Muscle layer of colon (tissue), 2 donors: ENCODE data around the gene EOMES.
A peak's percentile ranks its signal among the peaks of the same experiment; 100 is the strongest.

Experiments
- H3K27ac ChIP-seq: one replicate; pipeline ENCODE4 v1.7.0; 2013; ENCODE audit warnings: low read depth, mild to moderate bottlenecking, low read length, moderate library complexity
- H3K27me3 ChIP-seq, 2 donors: one replicate each; pipeline ENCODE4 v1.7.0; 2013; ENCODE audit warnings: low read length in 2 of 2, mild to moderate bottlenecking in 2 of 2; ENCODE audit not compliant: insufficient read depth in 2 of 2, control insufficient read depth in 1 of 2
- H3K36me3 ChIP-seq: one replicate; pipeline ENCODE4 v1.7.0; 2013; ENCODE audit warnings: mild to moderate bottlenecking, low read length; ENCODE audit not compliant: insufficient read depth
- H3K4me1 ChIP-seq: one replicate; pipeline ENCODE4 v1.7.0; 2013; ENCODE audit warnings: mild to moderate bottlenecking, low read length; ENCODE audit not compliant: insufficient read depth
- H3K4me3 ChIP-seq, 2 donors: one replicate each; pipeline ENCODE4 v1.7.0; 2013; ENCODE audit warnings: low read length in 2 of 2, low read depth in 1 of 2, mild to moderate bottlenecking in 1 of 2, moderate library complexity in 1 of 2
- H3K9ac ChIP-seq: one replicate; pipeline ENCODE4 v1.7.0; 2013; ENCODE audit warnings: low read length
- H3K9me3 ChIP-seq: one replicate; pipeline ENCODE4 v1.7.0; 2013; ENCODE audit warnings: mild to moderate bottlenecking, low read length
- donor health status: abdominal sarcoma.
- donor health status: Adenocarcinoma of cecum.

Gene EOMES

GRCh38 chr3:27719314-27720003, 2.7 kb downstream of the EOMES start:
- no peak overlapping the region for H3K9ac ChIP-seq
- peaks cover 33% of the 10 kb centered on the region for H3K4me1 ChIP-seq
- H3K27me3 ChIP-seq, result peaks cover 68 to 82% of the 10 kb centered on the region in 2 donors
- H3K27ac ChIP-seq, result no peak overlapping the region
- no peak overlapping the region for H3K4me3 ChIP-seq
- H3K9me3 ChIP-seq, result no peaks in the 10 kb centered on the region
- H3K36me3 ChIP-seq, result no peaks in the 10 kb centered on the region

- no peaks in the 10 kb centered on the region for H3K9me3 ChIP-seq
- H3K36me3 ChIP-seq, result no peaks in the 10 kb centered on the region
- H3K27ac ChIP-seq, result no peak overlapping the region
- H3K4me1 ChIP-seq, result peaks cover 30% of the 10 kb centered on the region
- no peak overlapping the region for H3K9ac ChIP-seq
- no peak overlapping the region for H3K4me3 ChIP-seq
- peaks cover 67 to 82% of the 10 kb centered on the region in 2 donors for H3K27me3 ChIP-seq
Observed at GRCh38 chr3:27718459-27718858, 3.7 kb downstream of the EOMES start.

GRCh38 chr3:27717200-27717852, 4.8 kb downstream of the EOMES start:
- Histone ChIP-seq H3K4me1 (peaks cover 23% of the 10 kb centered on the region), H3K9me3 (no peaks in the 10 kb centered on the region), H3K4me3 (no peak overlapping the region), H3K36me3 (no peaks in the 10 kb centered on the region), H3K9ac (no peak overlapping the region), H3K27me3 (peaks cover 58 to 77% of the 10 kb centered on the region in 2 donors), H3K27ac (no peak overlapping the region)

GRCh38 chr3:27716309-27716708, 5.8 kb downstream of the EOMES start:
- Histone ChIP-seq H3K4me1 (peaks cover 23% of the 10 kb centered on the region), H3K9ac (no peak overlapping the region), H3K9me3 (no peaks in the 10 kb centered on the region), H3K27ac (no peak overlapping the region), H3K4me3 (no peak overlapping the region), H3K36me3 (no peaks in the 10 kb centered on the region), H3K27me3 (peaks cover 57 to 67% of the 10 kb centered on the region in 2 donors)

- Histone ChIP-seq H3K4me3 (no peak overlapping the region), H3K4me1 (peaks cover 18% of the 10 kb centered on the region), H3K36me3 (no peaks in the 10 kb centered on the region), H3K9ac (no peak overlapping the region), H3K27ac (no peak overlapping the region), H3K27me3 (peaks cover 53 to 63% of the 10 kb centered on the region in 2 donors), H3K9me3 (no peaks in the 10 kb centered on the region)
Observed at GRCh38 chr3:27715863-27716262, 6.3 kb downstream of the EOMES start.

GRCh38 chr3:27715454-27715806, 6.7 kb downstream of the EOMES start:
- Histone ChIP-seq H3K36me3 (no peaks in the 10 kb centered on the region), H3K9ac (no peak overlapping the region), H3K4me3 (peak overlapping the region in 1 of 2 donors; percentile 86), H3K9me3 (no peaks in the 10 kb centered on the region), H3K27me3 (peaks cover 50 to 58% of the 10 kb centered on the region in 2 donors), H3K27ac (no peak overlapping the region), H3K4me1 (peaks cover 16% of the 10 kb centered on the region)

- peaks cover 16% of the 10 kb centered on the region for H3K4me1 ChIP-seq
- H3K4me3 ChIP-seq, result peak overlapping the region in 1 of 2 donors; percentile 86
- H3K36me3 ChIP-seq, result no peaks in the 10 kb centered on the region
- no peaks in the 10 kb centered on the region for H3K9me3 ChIP-seq
- H3K27me3 ChIP-seq, result peaks cover 46 to 53% of the 10 kb centered on the region in 2 donors
- H3K9ac ChIP-seq, result no peak overlapping the region
- H3K27ac ChIP-seq, result no peak overlapping the region
Observed at GRCh38 chr3:27714692-27715453, 7.2 kb downstream of the EOMES start.

GRCh38 chr3:27714146-27714526, 8.0 kb downstream of the EOMES start:
- Histone ChIP-seq H3K4me3 (peak overlapping the region; percentile 62 to 86), H3K4me1 (peaks cover 16% of the 10 kb centered on the region), H3K9me3 (no peaks in the 10 kb centered on the region), H3K27me3 (peaks cover 43 to 45% of the 10 kb centered on the region in 2 donors), H3K9ac (no peak overlapping the region), H3K36me3 (no peaks in the 10 kb centered on the region), H3K27ac (no peak overlapping the region)

GRCh38 chr3:27713435-27714145, 8.5 kb downstream of the EOMES start:
- Histone ChIP-seq H3K9ac (peak overlapping the region; percentile 18), H3K36me3 (no peaks in the 10 kb centered on the region), H3K9me3 (no peaks in the 10 kb centered on the region), H3K27ac (no peak overlapping the region), H3K4me1 (peaks cover 16% of the 10 kb centered on the region), H3K4me3 (peak overlapping the region; percentile 62 to 86), H3K27me3 (peaks cover 40 to 42% of the 10 kb centered on the region in 2 donors)

GRCh38 chr3:27713078-27713423, 9.1 kb downstream of the EOMES start:
- Histone ChIP-seq H3K27ac (no peak overlapping the region), H3K9ac (peak overlapping the region; percentile 18), H3K27me3 (peaks cover 39 to 42% of the 10 kb centered on the region in 2 donors)

More at GRCh38 chr3:27713078-27713423, 9.1 kb downstream of the EOMES start:
- Histone ChIP-seq H3K4me3 (peak overlapping the region; percentile 62 to 86), H3K36me3 (no peaks in the 10 kb centered on the region), H3K9me3 (no peaks in the 10 kb centered on the region), H3K4me1 (peaks cover 16% of the 10 kb centered on the region)
